PC-3 (cell line): ENCODE measurements around the gene ZMIZ1. TPM values are rescaled to one million over a fixed set of nuclear protein-coding genes. Genes with fewer than 3 reads are reported as not detected.

ENCODE experiments used
- ATAC-seq: fragments of 200-7000 bp; cut with Tn5 transposase; 2 replicates; pipeline ENCODE4 v1.9.1; 2020; ENCODE audit warnings: mild to moderate bottlenecking, moderate library complexity
- BruUV-seq: library from RNA; stranded (reverse); fragments of 400-500 nt; replicated peaks from 2 replicates; lab custom pipeline; 2021; lab: Mats Ljungman, UMichigan
- CTCF ChIA-PET: fragments of 300-600 bp; sonication (Branson Sonifier 250); formaldehyde crosslinking; loops from one replicate; lab custom pipeline; 2022; ENCODE audit warnings: antibody characterized with exemption; lab: Charles Lee
- POLR2A ChIA-PET: fragments of 300-600 bp; sonication (Branson Sonifier 250); formaldehyde crosslinking; loops from one replicate; lab custom pipeline; 2022; ENCODE audit warnings: antibody characterized with exemption; ENCODE audit not compliant: unreplicated experiment; lab: Charles Lee
- DNase-seq: peaks from one replicate; pipeline ENCODE4 v3.0.0-alpha.2; 2015
- H2AFZ ChIP-seq: fragments of 300-600 bp; sonication (generic); 2 replicates; pipeline ENCODE4 v1.6.0; 2016; ENCODE audit warnings: antibody characterized with exemption, low read length
- H3F3A ChIP-seq: fragments of 300-600 bp; sonication (generic); one replicate; pipeline ENCODE4 v1.6.0; 2017; ENCODE audit warnings: antibody characterized with exemption, low read length, control low read depth, mild to moderate bottlenecking; ENCODE audit not compliant: unreplicated experiment
- H3K27ac ChIP-seq: fragments of 300-600 bp; sonication (generic); 2 replicates; pipeline ENCODE4 v1.5.1; 2016; ENCODE audit warnings: mild to moderate bottlenecking, low read length
- H3K27me3 ChIP-seq: fragments of 300-600 bp; sonication (generic); 2 replicates; pipeline ENCODE4 v1.6.1; 2016; ENCODE audit warnings: low read length, mixed read lengths
- H3K36me3 ChIP-seq: fragments of 300-600 bp; sonication (generic); 2 replicates; pipeline ENCODE4 v1.6.1; 2016; ENCODE audit warnings: low read depth, mixed run types, low read length, mixed read lengths
- H3K4me1 ChIP-seq: fragments of 300-600 bp; sonication (generic); 2 replicates; pipeline ENCODE4 v1.5.1; 2016; ENCODE audit warnings: low read length; ENCODE audit not compliant: insufficient read depth
- H3K4me2 ChIP-seq: fragments of 300-600 bp; sonication (generic); 2 replicates; pipeline ENCODE4 v1.6.0; 2016; ENCODE audit warnings: low read length
- H3K4me3 ChIP-seq: fragments of 300-600 bp; sonication (generic); 2 replicates; pipeline ENCODE4 v1.5.1; 2016; ENCODE audit warnings: mild to moderate bottlenecking, low read length, mixed read lengths
- H3K79me2 ChIP-seq: fragments of 300-600 bp; sonication (generic); 2 replicates; pipeline ENCODE4 v1.6.1; 2017; ENCODE audit warnings: low read length, mixed read lengths
- H3K9ac ChIP-seq: fragments of 300-600 bp; sonication (generic); 2 replicates; pipeline ENCODE4 v1.6.0; 2016; ENCODE audit warnings: mild to moderate bottlenecking, low read length
- H3K9me2 ChIP-seq: fragments of 300-600 bp; sonication (generic); replicated peaks from 2 replicates; pipeline ENCODE4 v1.6.1; 2016; ENCODE audit warnings: mixed run types, low read length, mixed read lengths
- H3K9me3 ChIP-seq: fragments of 300-600 bp; sonication (generic); 2 replicates; pipeline ENCODE4 v1.6.1; 2016; ENCODE audit warnings: low read length, mixed read lengths
- H4K20me1 ChIP-seq: fragments of 300-600 bp; sonication (generic); 2 replicates; pipeline ENCODE4 v1.6.1; 2016; ENCODE audit warnings: low read length, mixed read lengths
- EZH2 ChIP-seq: fragments of 300-600 bp; sonication (generic); IDR thresholded peaks from one replicate; pipeline ENCODE4 v1.6.1; 2017; ENCODE audit warnings: antibody characterized with exemption, mild to moderate bottlenecking, low read length; ENCODE audit not compliant: unreplicated experiment
- EZH2phosphoT487 ChIP-seq: fragments of 300-600 bp; sonication (generic); IDR thresholded peaks from 2 replicates; pipeline ENCODE4 v1.6.1; 2018; ENCODE audit warnings: mild to moderate bottlenecking, antibody characterized with exemption, low read length, borderline replicate concordance
- intact Hi-C: fragments of 100-400 bp; cut with micrococcal nuclease; formaldehyde crosslinking; loops from 2 replicates; pipeline ENCODE4 v1.9.0; 2023
- total RNA-seq: library from RNA; depleted of rRNA; stranded (reverse); fragments of >200 nt; gene quantifications from 2 replicates; pipeline ENCODE4 v1.2.3, GENCODE V29; 2014
- TF ChIP-seq, protein P1 (sequence below): fragments of 300-600 bp; sonication (generic); conservative IDR thresholded peaks from 2 replicates; pipeline ENCODE4 v1.5.1; 2017; ENCODE audit warnings: antibody characterized with exemption, low read depth, mild to moderate bottlenecking, low read length

Gene ZMIZ1
- total RNA-seq, 1 experiment from 2014 or later = 55.4 TPM

- Histone ChIP-seq H3K9me3 (no peaks in the 10 kb centered on the region), H3K27ac (no peak overlapping the region), H3K4me1 (peaks cover 21% of the 10 kb centered on the region), H2AFZ (no peak overlapping the region), H3K4me3 (no peak overlapping the region), H3K79me2 (peaks cover 98% of the 10 kb centered on the region), H3F3A (no peaks in the 10 kb centered on the region), H3K36me3 (no peaks in the 10 kb centered on the region), H3K4me2 (no peak overlapping the region), H4K20me1 (peaks cover 80% of the 10 kb centered on the region), H3K27me3 (no peaks in the 10 kb centered on the region), H3K9ac (no peak overlapping the region), H3K9me2 (no peaks in the 10 kb centered on the region)
- ATAC-seq (peak; percentile 15), DNase-seq (no peak)
- TF ChIP-seq, protein P1, sequence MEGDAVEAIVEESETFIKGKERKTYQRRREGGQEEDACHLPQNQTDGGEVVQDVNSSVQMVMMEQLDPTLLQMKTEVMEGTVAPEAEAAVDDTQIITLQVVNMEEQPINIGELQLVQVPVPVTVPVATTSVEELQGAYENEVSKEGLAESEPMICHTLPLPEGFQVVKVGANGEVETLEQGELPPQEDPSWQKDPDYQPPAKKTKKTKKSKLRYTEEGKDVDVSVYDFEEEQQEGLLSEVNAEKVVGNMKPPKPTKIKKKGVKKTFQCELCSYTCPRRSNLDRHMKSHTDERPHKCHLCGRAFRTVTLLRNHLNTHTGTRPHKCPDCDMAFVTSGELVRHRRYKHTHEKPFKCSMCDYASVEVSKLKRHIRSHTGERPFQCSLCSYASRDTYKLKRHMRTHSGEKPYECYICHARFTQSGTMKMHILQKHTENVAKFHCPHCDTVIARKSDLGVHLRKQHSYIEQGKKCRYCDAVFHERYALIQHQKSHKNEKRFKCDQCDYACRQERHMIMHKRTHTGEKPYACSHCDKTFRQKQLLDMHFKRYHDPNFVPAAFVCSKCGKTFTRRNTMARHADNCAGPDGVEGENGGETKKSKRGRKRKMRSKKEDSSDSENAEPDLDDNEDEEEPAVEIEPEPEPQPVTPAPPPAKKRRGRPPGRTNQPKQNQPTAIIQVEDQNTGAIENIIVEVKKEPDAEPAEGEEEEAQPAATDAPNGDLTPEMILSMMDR = no peak
- TF ChIP-seq EZH2 (no peak), EZH2phosphoT487 (no peak)
- ChIA-PET POLR2A (no interaction called here), CTCF (no interaction called here)
- BruUV-seq = no TSS peak
- intact Hi-C loops = no loop called here
Observed at GRCh38 chr10:79086822-79087221, 18.1 kb downstream of the ZMIZ1 start.

- Histone ChIP-seq H3K4me2 (no peak overlapping the region), H3K36me3 (no peaks in the 10 kb centered on the region), H3K27me3 (no peaks in the 10 kb centered on the region), H4K20me1 (peaks cover 83% of the 10 kb centered on the region), H3K27ac (no peak overlapping the region), H3K9ac (no peak overlapping the region), H3K79me2 (peaks cover 98% of the 10 kb centered on the region), H3K9me3 (no peaks in the 10 kb centered on the region), H3K9me2 (no peaks in the 10 kb centered on the region), H2AFZ (no peak overlapping the region), H3K4me1 (peaks cover 12% of the 10 kb centered on the region), H3K4me3 (no peak overlapping the region), H3F3A (no peaks in the 10 kb centered on the region)
- TF ChIP-seq EZH2phosphoT487 = no peak
- no peak for TF ChIP-seq EZH2
- TF ChIP-seq, protein P1 = no peak
- DNase-seq = no peak
- no TSS peak for BruUV-seq
- POLR2A ChIA-PET = no interaction called here
- ATAC-seq = no peak
- CTCF ChIA-PET = no interaction called here
- intact Hi-C loops = no loop called here
Observed at GRCh38 chr10:79087721-79088120, 19.0 kb downstream of the ZMIZ1 start.

GRCh38 chr10:79088176-79088575 lies 19.4 kb downstream of the ZMIZ1 start:
- DNase-seq = no peak
- H4K20me1 ChIP-seq = peaks cover 79% of the 10 kb centered on the region
- POLR2A ChIA-PET = interaction anchor here (0.7 kb wide), 1 partner anchor 123 kb away, joined by 5 read pairs; no protein-coding TSS in a partner anchor

More at GRCh38 chr10:79088176-79088575, 19.4 kb downstream of the ZMIZ1 start:
- peaks cover 96% of the 10 kb centered on the region for H3K79me2 ChIP-seq
- peaks cover 10% of the 10 kb centered on the region; the same call in 1 of the 2 replicates for H3K4me1 ChIP-seq
- no peaks in the 10 kb centered on the region for H3K27me3 ChIP-seq
- TF ChIP-seq, protein P1 = no peak
- TF ChIP-seq EZH2 = no peak
- no peak for TF ChIP-seq EZH2phosphoT487
- H3K9me3 ChIP-seq = no peaks in the 10 kb centered on the region
- H3K9ac ChIP-seq = no peak overlapping the region
- H3K36me3 ChIP-seq = no peaks in the 10 kb centered on the region
- H2AFZ ChIP-seq = no peak overlapping the region
- H3K4me3 ChIP-seq = no peak overlapping the region
- intact Hi-C loops = no loop called here
- H3K4me2 ChIP-seq = no peak overlapping the region
- no peaks in the 10 kb centered on the region for H3K9me2 ChIP-seq
- no peaks in the 10 kb centered on the region for H3F3A ChIP-seq
- CTCF ChIA-PET = no interaction called here
- no TSS peak for BruUV-seq
- ATAC-seq = no peak
- no peak overlapping the region for H3K27ac ChIP-seq
